Nephron progenitor cell (in vitro differentiated cells): Measurements from ENCODE around the gene NFIA.
A peak's percentile ranks its signal among the peaks of the same experiment; 100 is the strongest.
"Not testable (repeated sequence)": the region's sequence is repeated elsewhere in the genome, so short reads cannot be mapped to it uniquely, and the experiment has no call there.

Experiments used
- DNase-seq: peaks from one replicate; pipeline ENCODE4 v3.0.0; 2021
- H3K27ac Mint-ChIP-seq: 2 replicates; pipeline ENCODE4 v1.8.0; 2021; ENCODE audit warnings: mild to moderate bottlenecking, moderate library complexity, mixed read lengths
- H3K27me3 Mint-ChIP-seq: 2 replicates; pipeline ENCODE4 v1.8.0; 2021; ENCODE audit warnings: mild to moderate bottlenecking, low read depth, mixed read lengths; ENCODE audit not compliant: poor library complexity
- H3K36me3 Mint-ChIP-seq: 2 replicates; pipeline ENCODE4 v1.8.0; 2021; ENCODE audit warnings: low read depth, mixed read lengths
- H3K4me1 Mint-ChIP-seq: 2 replicates; pipeline ENCODE4 v1.8.0; 2021; ENCODE audit warnings: mixed read lengths
- H3K4me3 Mint-ChIP-seq: 2 replicates; pipeline ENCODE4 v1.8.0; 2021; ENCODE audit warnings: mild to moderate bottlenecking, moderate library complexity, mixed read lengths
- H3K9me3 Mint-ChIP-seq: 2 replicates; pipeline ENCODE4 v1.8.0; 2021; ENCODE audit warnings: mild to moderate bottlenecking, moderate library complexity, mixed read lengths
- TF ChIP-seq, protein P1 (sequence below): fragments of 200-600 bp; sonication (generic); IDR thresholded peaks from 2 replicates; pipeline ENCODE4 v1.5.0; 2021; ENCODE audit warnings: antibody characterized with exemption

NFIA gene

DNA sequence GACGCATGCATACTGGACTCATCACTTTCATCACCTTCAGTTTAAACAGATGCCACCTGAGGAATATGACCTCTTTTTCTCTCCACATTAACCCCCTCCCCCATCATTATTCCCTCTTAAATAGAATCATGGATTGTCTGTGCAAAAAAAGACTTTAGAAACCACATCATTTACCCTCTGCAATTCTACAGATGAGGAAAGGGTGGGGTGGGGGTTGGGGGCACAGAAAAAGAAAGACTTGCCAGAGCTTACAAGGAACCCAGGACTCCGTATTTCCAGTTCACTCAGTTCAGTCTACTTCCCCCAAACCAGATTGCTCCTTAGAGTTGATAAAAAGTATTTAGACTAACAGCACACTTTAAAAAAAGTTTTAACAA, 26.2 kb upstream of the NFIA start:
- no peaks in the 10 kb centered on the region for H3K36me3 Mint-ChIP-seq
- no peak for DNase-seq

DNA sequence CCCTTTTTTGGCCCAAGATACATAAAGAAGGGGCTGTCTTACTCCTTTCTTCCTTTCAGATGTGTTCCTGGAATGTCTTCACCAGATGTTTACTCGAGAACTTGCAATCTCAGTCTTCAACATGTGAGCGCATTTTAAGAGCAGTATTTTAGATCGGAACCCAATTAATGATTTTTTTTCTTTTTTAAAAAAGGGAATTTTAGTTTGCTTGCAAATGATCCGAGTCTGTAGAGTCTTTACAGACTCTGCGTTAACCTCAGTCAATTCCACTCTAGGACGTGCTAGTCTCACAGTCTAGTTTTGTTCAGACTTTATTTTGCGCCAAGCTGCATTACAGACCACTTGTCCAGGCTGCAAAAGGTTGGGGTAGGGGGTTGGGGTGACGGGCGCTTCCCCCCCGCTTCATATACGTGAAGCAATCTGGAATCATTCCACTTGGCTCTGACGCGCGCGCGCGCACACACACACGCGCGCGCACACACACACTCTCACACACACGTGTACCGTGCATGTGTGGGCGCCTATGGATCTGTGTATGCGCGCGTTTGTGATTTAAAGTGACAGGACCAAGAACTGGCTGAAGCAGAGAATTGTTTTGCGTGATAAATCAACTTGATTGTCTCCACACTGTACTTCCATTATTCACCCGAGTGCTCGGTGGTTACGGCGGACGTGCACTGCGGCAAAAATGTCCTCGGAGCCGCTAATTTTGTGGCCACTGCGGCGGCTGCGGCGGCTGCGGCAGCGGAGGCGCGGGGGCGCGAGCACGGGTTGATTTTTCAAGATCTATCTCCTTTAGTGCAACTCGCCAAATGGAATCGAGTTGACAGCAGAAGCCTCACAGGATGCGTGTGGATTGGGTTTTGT, 25.6 kb upstream of the NFIA start:
- no peaks in the 10 kb centered on the region for H3K36me3 Mint-ChIP-seq
- peaks cover 10% of the 10 kb centered on the region for H3K4me1 Mint-ChIP-seq
- peaks cover 82% of the 10 kb centered on the region for H3K27me3 Mint-ChIP-seq
- H3K27ac Mint-ChIP-seq = no peak overlapping the region
- DNase-seq = peak; percentile 51
- H3K9me3 Mint-ChIP-seq = no peaks in the 10 kb centered on the region
- TF ChIP-seq, protein P1, sequence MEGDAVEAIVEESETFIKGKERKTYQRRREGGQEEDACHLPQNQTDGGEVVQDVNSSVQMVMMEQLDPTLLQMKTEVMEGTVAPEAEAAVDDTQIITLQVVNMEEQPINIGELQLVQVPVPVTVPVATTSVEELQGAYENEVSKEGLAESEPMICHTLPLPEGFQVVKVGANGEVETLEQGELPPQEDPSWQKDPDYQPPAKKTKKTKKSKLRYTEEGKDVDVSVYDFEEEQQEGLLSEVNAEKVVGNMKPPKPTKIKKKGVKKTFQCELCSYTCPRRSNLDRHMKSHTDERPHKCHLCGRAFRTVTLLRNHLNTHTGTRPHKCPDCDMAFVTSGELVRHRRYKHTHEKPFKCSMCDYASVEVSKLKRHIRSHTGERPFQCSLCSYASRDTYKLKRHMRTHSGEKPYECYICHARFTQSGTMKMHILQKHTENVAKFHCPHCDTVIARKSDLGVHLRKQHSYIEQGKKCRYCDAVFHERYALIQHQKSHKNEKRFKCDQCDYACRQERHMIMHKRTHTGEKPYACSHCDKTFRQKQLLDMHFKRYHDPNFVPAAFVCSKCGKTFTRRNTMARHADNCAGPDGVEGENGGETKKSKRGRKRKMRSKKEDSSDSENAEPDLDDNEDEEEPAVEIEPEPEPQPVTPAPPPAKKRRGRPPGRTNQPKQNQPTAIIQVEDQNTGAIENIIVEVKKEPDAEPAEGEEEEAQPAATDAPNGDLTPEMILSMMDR = no peak
- peak overlapping the region; percentile 85 for H3K4me3 Mint-ChIP-seq

More for the DNA sequence above, 26.2 kb upstream of the NFIA start:
- no peak overlapping the region for H3K27ac Mint-ChIP-seq
- TF ChIP-seq, protein P1 = no peak
- H3K27me3 Mint-ChIP-seq = peaks cover 88% of the 10 kb centered on the region
- peak overlapping the region; percentile 85 for H3K4me3 Mint-ChIP-seq
- no peaks in the 10 kb centered on the region for H3K9me3 Mint-ChIP-seq
- peaks cover 16% of the 10 kb centered on the region for H3K4me1 Mint-ChIP-seq

DNA sequence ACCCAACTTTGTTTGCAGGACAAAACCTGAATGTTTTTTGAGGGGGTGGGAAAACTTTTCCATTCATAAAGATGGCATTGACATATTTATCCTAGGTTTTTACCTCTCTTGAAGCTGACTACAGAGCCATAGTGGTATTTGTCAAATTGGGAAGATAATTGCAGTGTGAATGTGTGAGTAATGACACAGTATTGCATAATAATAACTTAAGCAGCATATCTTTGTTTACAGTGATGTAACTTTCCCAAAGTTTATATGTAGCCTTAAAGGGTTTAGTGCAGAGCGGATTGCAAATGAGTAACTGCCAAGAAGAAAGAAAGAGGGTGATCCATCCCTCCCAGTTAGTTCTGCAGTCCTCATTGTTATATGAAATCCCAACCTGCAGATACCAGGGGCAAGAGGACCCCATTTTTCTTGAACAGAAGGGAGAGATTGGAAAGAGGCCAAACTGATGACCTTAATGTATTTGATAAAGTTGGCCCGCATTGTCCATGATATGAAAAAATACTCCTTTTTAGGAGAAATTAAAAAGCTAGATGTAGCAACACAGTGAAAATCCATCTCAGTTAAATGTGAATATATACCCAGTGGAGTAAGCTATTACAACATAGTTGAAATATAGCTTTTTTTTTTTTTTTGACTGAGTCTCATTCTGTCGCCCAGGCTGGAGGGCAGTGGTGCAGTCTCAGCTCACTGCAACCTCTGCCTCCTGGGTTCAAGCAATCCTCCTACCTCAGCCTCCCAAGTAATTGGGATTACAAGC, 23.7 kb upstream of the NFIA start:
- Mint-ChIP-seq H3K27me3 (peaks cover 63% of the 10 kb centered on the region), H3K4me1 (peaks cover under 1% of the 10 kb centered on the region), H3K27ac (no peak overlapping the region), H3K36me3 (no peaks in the 10 kb centered on the region), H3K9me3 (no peaks in the 10 kb centered on the region), H3K4me3 (no peak overlapping the region)
- TF ChIP-seq, protein P1 = no peak
- DNase-seq = no peak

DNA sequence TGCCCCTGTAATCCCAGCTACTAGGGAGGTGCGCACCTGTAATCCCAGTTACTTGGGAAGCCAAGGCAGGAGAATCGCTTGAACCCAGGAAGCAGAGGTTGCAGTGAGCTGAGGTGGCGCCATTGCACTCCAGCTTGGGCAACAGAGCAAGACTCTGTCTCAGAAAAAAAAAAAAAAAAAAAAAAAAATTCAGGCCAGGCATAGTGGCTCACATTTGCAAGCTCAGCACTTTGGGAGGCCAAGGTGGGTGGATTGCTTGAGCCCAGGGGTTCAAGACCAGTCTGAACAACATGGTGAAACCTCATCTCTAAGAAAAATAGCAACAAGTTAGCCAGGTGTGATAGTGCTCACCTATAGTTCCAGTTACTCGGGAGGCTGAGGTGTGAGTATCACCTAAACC, 20.8 kb upstream of the NFIA start:
- not testable (repeated sequence) for DNase-seq, H3K27ac Mint-ChIP-seq, H3K4me1 Mint-ChIP-seq, H3K4me3 Mint-ChIP-seq, H3K9me3 Mint-ChIP-seq, H3K36me3 Mint-ChIP-seq
- peaks cover 43% of the 10 kb centered on the region for H3K27me3 Mint-ChIP-seq

DNA sequence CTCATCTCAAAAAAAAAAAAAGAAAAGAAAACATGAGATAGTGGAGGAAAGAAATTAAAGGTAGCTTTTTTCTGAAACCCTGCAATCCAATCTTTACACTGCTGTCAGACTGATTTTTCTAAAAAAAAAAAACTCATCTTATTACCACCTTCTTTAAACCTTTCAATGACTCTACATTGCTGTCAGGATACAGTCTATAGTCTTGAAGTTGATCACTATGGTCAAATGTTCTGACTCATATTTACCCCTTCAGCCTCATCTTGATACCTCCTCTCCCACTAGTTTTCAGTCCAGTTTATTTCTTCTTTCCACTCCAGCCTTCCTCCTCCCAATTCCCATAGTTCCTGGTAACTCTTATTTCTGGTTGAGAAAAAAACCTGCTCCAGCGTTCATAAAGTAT, 17.7 kb upstream of the NFIA start:
- no peak overlapping the region for H3K27ac Mint-ChIP-seq
- TF ChIP-seq, protein P1 = no peak
- peaks cover 18% of the 10 kb centered on the region for H3K27me3 Mint-ChIP-seq
- DNase-seq = no peak
- H3K9me3 Mint-ChIP-seq = no peaks in the 10 kb centered on the region
- H3K4me3 Mint-ChIP-seq = no peak overlapping the region
- H3K36me3 Mint-ChIP-seq = no peaks in the 10 kb centered on the region
- no peaks in the 10 kb centered on the region for H3K4me1 Mint-ChIP-seq

DNA sequence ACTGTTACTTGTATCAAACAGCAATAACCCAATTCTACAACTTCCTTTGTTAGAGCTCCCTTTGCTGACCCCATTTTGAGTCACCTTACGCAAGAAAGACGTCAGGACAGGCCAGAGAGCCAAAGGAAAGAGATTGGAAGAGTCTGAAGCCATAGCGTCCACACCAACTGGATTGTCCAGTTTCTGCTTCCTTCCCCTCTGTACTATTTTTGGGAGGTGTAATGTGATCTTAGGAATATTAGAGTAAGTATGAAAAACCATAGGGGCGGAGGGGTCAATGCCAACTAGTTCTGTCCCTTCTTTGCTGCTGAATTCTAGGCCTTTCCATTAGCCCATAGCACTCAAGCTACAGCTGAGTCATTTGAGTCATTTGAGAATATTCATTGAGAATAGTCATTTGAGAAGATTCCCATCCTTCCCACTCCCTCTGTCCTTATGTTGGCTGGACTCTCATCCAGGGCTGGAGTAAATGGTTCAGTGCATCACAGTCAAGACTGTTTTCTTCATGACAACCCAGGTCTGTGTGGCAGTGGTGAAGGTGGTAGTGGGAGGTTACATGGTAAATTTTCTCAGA, 14.8 kb upstream of the NFIA start:
- H3K4me1 Mint-ChIP-seq = no peaks in the 10 kb centered on the region
- H3K27me3 Mint-ChIP-seq = peaks cover 35% of the 10 kb centered on the region
- H3K4me3 Mint-ChIP-seq = no peak overlapping the region
- H3K9me3 Mint-ChIP-seq = no peaks in the 10 kb centered on the region
- DNase-seq = no peak
- TF ChIP-seq, protein P1 = no peak
- no peaks in the 10 kb centered on the region for H3K36me3 Mint-ChIP-seq
- H3K27ac Mint-ChIP-seq = no peak overlapping the region
